ENCODE measurements around the gene RGPD5.
"Not testable (repeated sequence)": the region's sequence is repeated elsewhere in the genome, so short reads cannot be mapped to it uniquely, and the experiment has no call there.

RGPD5 gene

GRCh38 chr2:109794074-109794737 lies at the start of gene RGPD5:
Gene RGPD5 (plus strand): TSS chr2:109794305. CDS start chr2:109794466, 161 bp downstream.
- DNase-seq (ENCODE audit: low spot score) = not testable (repeated sequence)

GRCh38 chr2:109751572-109751971 lies 42.5 kb upstream of the RGPD5 start:
- not testable (repeated sequence) for DNase-seq (ENCODE audit: low spot score)

GRCh38 chr2:109757163-109757824 lies 36.8 kb upstream of the RGPD5 start:
- not testable (repeated sequence) for DNase-seq (ENCODE audit: low spot score)

- not testable (repeated sequence) for DNase-seq (ENCODE audit: low spot score)
These were observed 33.7 kb upstream of the RGPD5 start for GRCh38 chr2:109760265-109761042.

GRCh38 chr2:109761043-109761454 lies 33.1 kb upstream of the RGPD5 start:
- not testable (repeated sequence) for DNase-seq (ENCODE audit: low spot score)

GRCh38 chr2:109761976-109762375 lies 32.1 kb upstream of the RGPD5 start:
- DNase-seq (ENCODE audit: low spot score) = not testable (repeated sequence)

GRCh38 chr2:109766074-109766473 lies 28.0 kb upstream of the RGPD5 start:
- not testable (repeated sequence) for DNase-seq (ENCODE audit: low spot score)

GRCh38 chr2:109766886-109767578 lies 27.1 kb upstream of the RGPD5 start:
- DNase-seq (ENCODE audit: low spot score) = not testable (repeated sequence)

- not testable (repeated sequence) for DNase-seq (ENCODE audit: low spot score)
These were observed 25.2 kb upstream of the RGPD5 start for GRCh38 chr2:109768934-109769333.

- not testable (repeated sequence) for DNase-seq (ENCODE audit: low spot score)
These were observed 15.0 kb upstream of the RGPD5 start for GRCh38 chr2:109779118-109779517.

- not testable (repeated sequence) for DNase-seq (ENCODE audit: low spot score)
These were observed 12.8 kb upstream of the RGPD5 start for GRCh38 chr2:109781147-109781816.

- DNase-seq (ENCODE audit: low spot score) = not testable (repeated sequence)
These were observed 11.6 kb upstream of the RGPD5 start for GRCh38 chr2:109782446-109782993.

GRCh38 chr2:109791530-109792279 lies 2.4 kb upstream of the RGPD5 start:
- DNase-seq (ENCODE audit: low spot score) = not testable (repeated sequence)

- not testable (repeated sequence) for DNase-seq (ENCODE audit: low spot score)
These were observed 1.4 kb upstream of the RGPD5 start for GRCh38 chr2:109792659-109793058.

- DNase-seq (ENCODE audit: low spot score) = not testable (repeated sequence)
These were observed 77.1 kb downstream of the RGPD5 start for GRCh38 chr2:109871129-109871751.

GRCh38 chr2:109876625-109877024 lies 82.5 kb downstream of the RGPD5 start:
- not testable (repeated sequence) for DNase-seq (ENCODE audit: low spot score)

- not testable (repeated sequence) for DNase-seq (ENCODE audit: low spot score)
These were observed 88.0 kb downstream of the RGPD5 start for GRCh38 chr2:109882112-109882511.

- DNase-seq (ENCODE audit: low spot score) = not testable (repeated sequence)
These were observed 94.3 kb downstream of the RGPD5 start for GRCh38 chr2:109888414-109888813.

GRCh38 chr2:109889909-109890308 lies 95.8 kb downstream of the RGPD5 start:
- DNase-seq (ENCODE audit: low spot score) = not testable (repeated sequence)

- not testable (repeated sequence) for DNase-seq (ENCODE audit: low spot score)
These were observed 96.9 kb downstream of the RGPD5 start for GRCh38 chr2:109891024-109891423.

All from hematopoietic multipotent progenitor cell treated with erythropoietin and hydrocortisone succinate and interleukin-3 and kit ligand, for 17 days (in vitro differentiated cells).